HCT116 (cell line): ENCODE measurements around the gene ALG8. TPM values are rescaled to one million over a fixed set of nuclear protein-coding genes. Genes with fewer than 3 reads are reported as not detected.
A peak's percentile ranks its signal among the peaks of the same experiment; 100 is the strongest.

Experiments used
- ATAC-seq: fragments of 200-7000 bp; cut with Tn5 transposase; 2 replicates; pipeline ENCODE4 v1.9.1; 2020; ENCODE audit warnings: mild to moderate bottlenecking, moderate library complexity
- BruUV-seq: library from RNA; stranded (reverse); fragments of 400-500 nt; replicated peaks from 2 replicates; lab custom pipeline; 2021; lab: Mats Ljungman, UMichigan
- CTCF ChIA-PET: fragments of 300-600 bp; sonication (Branson Sonifier 250); formaldehyde crosslinking; loops from one replicate; lab custom pipeline; 2021; ENCODE audit warnings: antibody characterized with exemption; lab: Charles Lee
- POLR2A ChIA-PET: fragments of 300-600, 350-600 bp; sonication (Branson Sonifier 250); formaldehyde crosslinking; loops from one replicate; lab custom pipeline; 2021; ENCODE audit warnings: antibody characterized with exemption; lab: Charles Lee
- RAD21 ChIA-PET, 2 experiments: fragments of 300-600 bp; sonication (Branson Sonifier 250); formaldehyde crosslinking; loops; one replicate each; lab custom pipeline; 2023; ENCODE audit warnings: low total read pairs in 2 of 2; ENCODE audit not compliant: uncharacterized antibody in 2 of 2, unreplicated experiment in 2 of 2, low non-redundant PET in 1 of 2; lab: Charles Lee
- DNase-seq: peaks from one replicate; pipeline ENCODE4 v3.0.0-alpha.2; 2010; ENCODE audit warnings: low read depth, low spot score
- H2AFZ ChIP-seq: fragments of 200-600 bp; shearing (Covaris generic), sonication (generic); 2 replicates; pipeline ENCODE4 v1.6.1; 2017; ENCODE audit warnings: low read depth, mixed run types, mixed read lengths, antibody characterized with exemption, low read length; ENCODE audit not compliant: poor library complexity, severe bottlenecking
- H3K27ac ChIP-seq: 2 replicates; pipeline ENCODE4 v1.5.1; 2012; ENCODE audit warnings: low read depth, low read length
- H3K27me3 ChIP-seq: fragments of 200-600 bp; sonication (generic); 2 replicates; pipeline ENCODE4 v1.6.1; 2016; ENCODE audit warnings: mixed run types, low read length, mixed read lengths; ENCODE audit not compliant: insufficient read depth
- H3K36me3 ChIP-seq, 2 experiments: fragments of 200-500 bp in 1 of 2; fragments of 200-600 bp in 1 of 2; sonication (Bioruptor generic) in 1 of 2; sonication (generic) in 1 of 2; 2 replicates each; pipeline versions ENCODE4 v1.5.1 to v1.6.1; 2014 to 2016; ENCODE audit warnings: low read length in 2 of 2, inconsistent platforms in 1 of 2, mixed read lengths in 1 of 2, mixed run types in 1 of 2; ENCODE audit not compliant: insufficient read depth in 2 of 2, control insufficient read depth in 1 of 2
- H3K4me1 ChIP-seq, 2 experiments: fragments of 200-600 bp in 1 of 2; sonication (generic) in 1 of 2; 2 replicates each; pipeline versions ENCODE4 v1.5.1 to v1.6.1; 2012 to 2017; ENCODE audit warnings: low read length in 2 of 2, inconsistent platforms in 1 of 2, mild to moderate bottlenecking in 1 of 2, mixed read lengths in 1 of 2, mixed run types in 1 of 2, moderate library complexity in 1 of 2; ENCODE audit not compliant: insufficient read depth in 2 of 2, control insufficient read depth in 1 of 2
- H3K4me2 ChIP-seq: fragments of 200-600 bp; sonication (generic); 2 replicates; pipeline ENCODE4 v1.6.1; 2017; ENCODE audit warnings: mixed run types, low read length, mixed read lengths
- H3K4me3 ChIP-seq, 2 experiments: fragments of 200-600 bp in 1 of 2; sonication (generic) in 1 of 2; replicated peaks in 1 of 2; 2 replicates each; pipeline ENCODE4 v1.5.1; 2011 to 2016; ENCODE audit warnings: low read length in 2 of 2, control low read depth in 1 of 2, low read depth in 1 of 2, mild to moderate bottlenecking in 1 of 2, mixed read lengths in 1 of 2, mixed run types in 1 of 2
- H3K79me2 ChIP-seq: fragments of 200-600 bp; sonication (generic); 2 replicates; pipeline ENCODE4 v1.6.1; 2017; ENCODE audit warnings: mild to moderate bottlenecking, mixed run types, low read length, moderate library complexity, mixed read lengths; ENCODE audit not compliant: insufficient read depth
- H3K9ac ChIP-seq: fragments of 200-600 bp; sonication (generic); 2 replicates; pipeline ENCODE4 v1.6.1; 2016; ENCODE audit warnings: low read length, mixed read lengths
- H3K9me2 ChIP-seq: fragments of 200-600 bp; sonication (generic), shearing (Covaris generic); 2 replicates; pipeline ENCODE4 v1.6.1; 2017; ENCODE audit warnings: mixed run types, mild to moderate bottlenecking, moderate library complexity; ENCODE audit not compliant: insufficient read depth
- H3K9me3 ChIP-seq, 2 experiments: fragments of 200-500 bp in 1 of 2; fragments of 200-600 bp in 1 of 2; sonication (Bioruptor generic) in 1 of 2; sonication (generic) in 1 of 2; 2 replicates each; pipeline ENCODE4 v1.6.1; 2014 to 2017; ENCODE audit warnings: low read length in 2 of 2, mixed read lengths in 2 of 2, inconsistent platforms in 1 of 2, low read depth in 1 of 2, mild to moderate bottlenecking in 1 of 2, mixed run types in 1 of 2, moderate library complexity in 1 of 2; ENCODE audit not compliant: control insufficient read depth in 1 of 2, insufficient read depth in 1 of 2
- H4K20me1 ChIP-seq: fragments of 200-600 bp; sonication (generic), shearing (Covaris generic); 2 replicates; pipeline ENCODE4 v1.6.1; 2017; ENCODE audit warnings: mixed run types, mild to moderate bottlenecking, moderate library complexity; ENCODE audit not compliant: insufficient read depth
- EGR1 ChIP-seq: IDR thresholded peaks from 2 replicates; pipeline ENCODE4 v1.6.1; 2012; ENCODE audit warnings: low read depth
- FOSL1 ChIP-seq: IDR thresholded peaks from 2 replicates; pipeline ENCODE4 v1.6.1; 2012; ENCODE audit warnings: low read depth
- intact Hi-C: fragments of 100-400 bp; cut with micrococcal nuclease; formaldehyde crosslinking; loops from 2 replicates; pipeline ENCODE4 v1.10.0; 2022
- total RNA-seq: library from RNA; stranded (reverse); gene quantifications from one replicate; pipeline ENCODE4 v1.2.1, GENCODE V29; 2021; ENCODE audit not compliant: unreplicated experiment

ALG8 gene
- total RNA-seq, 1 experiment from 2014 or later = 50.1 TPM

DNA sequence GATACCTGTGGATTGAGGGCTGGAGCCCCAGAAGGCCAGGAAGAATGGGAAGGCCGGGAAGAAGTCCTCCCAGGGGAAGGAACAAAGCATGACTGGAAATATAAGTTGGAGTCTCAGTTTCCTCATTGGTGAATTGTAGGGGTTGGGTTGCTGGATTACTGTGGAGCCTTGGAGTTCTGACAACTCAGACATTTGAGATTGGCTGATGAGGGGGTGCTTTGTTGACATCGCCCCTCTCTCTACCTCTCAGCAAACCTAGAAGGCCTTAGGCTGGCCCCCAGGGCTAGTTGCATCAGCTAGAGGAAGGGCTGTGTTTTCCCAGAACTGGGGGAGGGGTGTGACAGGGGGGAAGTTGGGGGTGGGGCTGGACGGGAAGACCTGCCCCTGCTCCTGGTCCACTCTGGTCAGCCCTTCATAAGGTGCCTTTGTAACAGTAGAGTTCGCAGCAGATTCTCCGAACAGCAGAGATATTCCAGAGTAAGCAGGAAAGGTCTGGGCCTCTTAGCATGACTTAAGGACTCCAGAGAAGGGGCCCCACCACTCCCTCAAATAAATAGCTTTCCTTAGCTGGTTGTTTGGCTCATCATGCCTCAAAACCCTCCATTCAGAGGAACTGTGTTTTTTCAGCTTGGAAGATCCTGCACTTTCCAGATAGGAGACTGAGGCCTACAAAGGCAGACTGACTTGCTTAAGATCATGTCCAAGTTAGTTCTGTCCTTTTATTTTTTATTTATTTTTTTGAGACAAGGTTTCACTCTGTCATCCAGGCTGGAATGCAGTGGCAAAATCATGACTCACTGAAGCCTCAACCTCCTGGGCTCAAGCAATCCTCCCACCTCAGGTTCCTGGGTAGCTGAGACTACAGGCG lies 88.2 kb downstream of the ALG8 start:
- peak overlapping the region; percentile 30; the same call in 1 of the 2 replicates for H3K4me2 ChIP-seq
- no TSS peak for BruUV-seq
- POLR2A ChIA-PET = no interaction called here
- intact Hi-C loops = no loop called here
- no peak overlapping the region for H3K27ac ChIP-seq
- H4K20me1 ChIP-seq = no peaks in the 10 kb centered on the region
- no peaks in the 10 kb centered on the region for H3K36me3 ChIP-seq
- H3K4me1 ChIP-seq = peaks cover 5 to 14% of the 10 kb centered on the region in 2 experiments; a peak in 3 of 4 replicates
- no peaks in the 10 kb centered on the region for H3K79me2 ChIP-seq
- no peaks in the 10 kb centered on the region for H3K9me2 ChIP-seq
- 0 out of 2 replicates have a peak overlapping the region, but pooled peaks have one; percentile 7 for H3K9ac ChIP-seq
- H3K27me3 ChIP-seq = no peaks in the 10 kb centered on the region
- RAD21 ChIA-PET = no interaction called here
- H2AFZ ChIP-seq = no peak overlapping the region
- no peak overlapping the region for H3K4me3 ChIP-seq
- ATAC-seq = 0 out of 2 replicates have a peak, but pooled peaks have one; percentile 58
- DNase-seq = no peak
- TF ChIP-seq FOSL1 (peak; percentile 19; the same call in 1 of the 2 replicates), EGR1 (no peak)
- no peaks in the 10 kb centered on the region for H3K9me3 ChIP-seq
- CTCF ChIA-PET = no interaction called here

Other genes with a start within 250 kb of the ALG8 start
- gene INTS4, start 145.0 kb downstream of the ALG8 start, total RNA-seq = 41.0 TPM
- 15.2 TPM for gene KCTD14, start 116.3 kb downstream of the ALG8 start, total RNA-seq
- gene THRSP, start 75.8 kb downstream of the ALG8 start, total RNA-seq = not detected
- gene NDUFC2, start 59.8 kb downstream of the ALG8 start, total RNA-seq = 225 TPM
- gene KCTD21, start 49.0 kb upstream of the ALG8 start, total RNA-seq = 3.0 TPM
- 6.0 TPM for gene USP35, start 49.3 kb upstream of the ALG8 start, total RNA-seq